Activated CD8-positive, alpha-beta T cell treated with anti-CD3 and anti-CD28 coated beads for 36 hours (primary cell): Measurements from ENCODE around the gene DCUN1D2. TPM values are rescaled to one million over a fixed set of nuclear protein-coding genes. Genes with fewer than 3 reads are reported as not detected.
"Not testable (repeated sequence)": the region's sequence is repeated elsewhere in the genome, so short reads cannot be mapped to it uniquely, and the experiment has no call there.

ENCODE experiments used
- ATAC-seq: fragments of 200-7000 bp; cut with Tn5 transposase; one replicate; pipeline ENCODE4 v1.10.0; 2021; ENCODE audit warnings: mild to moderate bottlenecking, moderate library complexity
- CTCF ChIA-PET: fragments of 350-600 bp; sonication (Branson Sonifier 250); formaldehyde crosslinking; loops from one replicate; lab custom pipeline; 2021; ENCODE audit warnings: antibody characterized with exemption; lab: Charles Lee
- POLR2A ChIA-PET: fragments of 350-600 bp; sonication (Branson Sonifier 250); formaldehyde crosslinking; loops from one replicate; lab custom pipeline; 2021; ENCODE audit warnings: antibody characterized with exemption; lab: Charles Lee
- DNase-seq: peaks from one replicate; pipeline ENCODE4 v3.0.0-alpha.2; 2020
- H3K27ac Mint-ChIP-seq: one replicate; pipeline ENCODE4 v1.8.0; 2021; ENCODE audit warnings: mild to moderate bottlenecking, mixed read lengths
- H3K27me3 Mint-ChIP-seq: one replicate; pipeline ENCODE4 v1.8.0; 2021; ENCODE audit warnings: mixed read lengths
- H3K36me3 Mint-ChIP-seq: one replicate; pipeline ENCODE4 v1.8.0; 2021; ENCODE audit warnings: low read depth, mixed read lengths
- H3K4me1 Mint-ChIP-seq: one replicate; pipeline ENCODE4 v1.8.0; 2021; ENCODE audit warnings: low read depth, mixed read lengths
- H3K4me3 Mint-ChIP-seq: one replicate; pipeline ENCODE4 v1.8.0; 2021; ENCODE audit warnings: mild to moderate bottlenecking, moderate library complexity, mixed read lengths
- H3K9me3 Mint-ChIP-seq: one replicate; pipeline ENCODE4 v1.8.0; 2021; ENCODE audit warnings: mixed read lengths
- CTCF ChIP-seq: fragments of 200-600 bp; IDR thresholded peaks from one replicate; pipeline ENCODE4 v1.8.0; 2022; ENCODE audit warnings: antibody characterized with exemption, mild to moderate bottlenecking
- intact Hi-C: fragments of 100-400 bp; cut with micrococcal nuclease; formaldehyde crosslinking; loops from one replicate; pipeline ENCODE4 v1.10.0; 2022
- total RNA-seq, 2 experiments: library from RNA; stranded (reverse); gene quantifications; one replicate each; pipeline ENCODE4 v1.2.3, GENCODE V29; 2021

Gene DCUN1D2
- total RNA-seq, 2 experiments from 2014 or later = 13.4 to 14.7 TPM

- Mint-ChIP-seq H3K4me1 (no peaks in the 10 kb centered on the region), H3K4me3 (no peak overlapping the region), H3K36me3 (peaks cover 22% of the 10 kb centered on the region), H3K27ac (no peak overlapping the region), H3K9me3 (no peaks in the 10 kb centered on the region), H3K27me3 (no peaks in the 10 kb centered on the region)
- POLR2A ChIA-PET = no interaction called here
- no peak for TF ChIP-seq CTCF
- intact Hi-C loops = no loop called here
- CTCF ChIA-PET = no interaction called here
- ATAC-seq = no peak
- DNase-seq = no peak
These were observed 38.3 kb upstream of the DCUN1D2 start for GRCh38 chr13:113528813-113529180.

- intact Hi-C loops = no loop called here
- no peaks in the 10 kb centered on the region for H3K4me1 Mint-ChIP-seq
- DNase-seq = no peak
- CTCF ChIA-PET = no interaction called here
- no peak for ATAC-seq
- no peaks in the 10 kb centered on the region for H3K27me3 Mint-ChIP-seq
- H3K27ac Mint-ChIP-seq = no peak overlapping the region
- H3K4me3 Mint-ChIP-seq = no peak overlapping the region
- POLR2A ChIA-PET = no interaction called here
- no peak for TF ChIP-seq CTCF
- H3K9me3 Mint-ChIP-seq = no peaks in the 10 kb centered on the region
- H3K36me3 Mint-ChIP-seq = peaks cover 22% of the 10 kb centered on the region
These were observed 37.7 kb upstream of the DCUN1D2 start for GRCh38 chr13:113528101-113528812.

DNA sequence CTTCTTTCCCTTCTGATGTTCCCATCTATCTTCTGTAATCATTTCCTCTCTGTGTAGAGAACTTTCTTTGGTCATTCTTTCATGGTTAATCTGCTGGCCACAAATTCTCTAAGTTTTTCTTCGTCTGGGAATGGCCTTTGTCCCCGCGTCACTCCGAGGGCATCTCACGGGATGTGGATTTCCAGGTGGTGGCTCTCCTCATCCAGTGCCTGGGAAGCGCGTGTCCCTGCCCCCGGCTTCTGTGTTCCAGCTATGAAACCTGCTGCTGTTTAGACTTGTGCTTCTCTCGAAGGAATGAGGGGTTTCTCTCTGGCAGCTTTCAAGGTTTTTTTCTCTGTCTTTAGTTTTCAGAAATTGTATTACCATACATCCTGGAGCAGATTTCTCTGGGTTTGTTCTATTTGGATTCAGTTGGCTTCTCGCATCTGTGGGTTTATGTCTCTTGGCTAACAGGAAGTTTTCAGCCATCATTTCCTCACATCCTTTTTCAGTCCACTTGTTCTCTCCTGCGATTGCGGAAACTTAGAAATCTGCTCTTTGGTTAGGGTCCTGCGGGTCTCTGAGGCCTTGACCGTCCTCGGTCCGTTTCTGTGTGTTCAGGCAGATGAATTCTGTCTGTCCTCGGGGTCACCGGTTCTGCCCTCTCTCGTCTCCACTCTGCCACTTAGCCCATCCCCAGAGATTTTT, 36.9 kb upstream of the DCUN1D2 start:
- ChIA-PET POLR2A (no interaction called here), CTCF (no interaction called here)
- no peaks in the 10 kb centered on the region for H3K27me3 Mint-ChIP-seq
- no peak for TF ChIP-seq CTCF
- ATAC-seq (no peak), DNase-seq (no peak)
- H3K4me1 Mint-ChIP-seq = no peaks in the 10 kb centered on the region
- H3K9me3 Mint-ChIP-seq = no peaks in the 10 kb centered on the region
- H3K27ac Mint-ChIP-seq = no peak overlapping the region
- no peak overlapping the region for H3K4me3 Mint-ChIP-seq
- intact Hi-C loops = no loop called here
- H3K36me3 Mint-ChIP-seq = peaks cover 24% of the 10 kb centered on the region

GRCh38 chr13:113526466-113527220, 36.1 kb upstream of the DCUN1D2 start:
- Mint-ChIP-seq H3K4me3 (no peak overlapping the region), H3K27me3 (no peaks in the 10 kb centered on the region), H3K9me3 (no peaks in the 10 kb centered on the region), H3K27ac (no peak overlapping the region), H3K4me1 (no peaks in the 10 kb centered on the region), H3K36me3 (peaks cover 20% of the 10 kb centered on the region)
- no peak for TF ChIP-seq CTCF
- ATAC-seq (no peak), DNase-seq (no peak)
- ChIA-PET POLR2A (no interaction called here), CTCF (no interaction called here)
- intact Hi-C loops = no loop called here

- ATAC-seq, DNase-seq, H3K36me3 Mint-ChIP-seq, POLR2A ChIA-PET, intact Hi-C loops, CTCF ChIA-PET, H3K27ac Mint-ChIP-seq, H3K4me3 Mint-ChIP-seq, H3K27me3 Mint-ChIP-seq, H3K9me3 Mint-ChIP-seq: not testable (repeated sequence)
- peaks cover 12% of the 10 kb centered on the region for H3K4me1 Mint-ChIP-seq
These were observed 31.9 kb upstream of the DCUN1D2 start for GRCh38 chr13:113522438-113522837.
